Measurements from ENCODE around the gene PRPSAP1. TPM values are rescaled to one million over a fixed set of nuclear protein-coding genes. Genes with fewer than 3 reads are reported as not detected.
"Not testable (repeated sequence)": the region's sequence is repeated elsewhere in the genome, so short reads cannot be mapped to it uniquely, and the experiment has no call there.

The PRPSAP1 gene
- total RNA-seq, 1 experiment from 2014 or later: 63.3 TPM

GRCh38 chr17:76363107-76363842, 9.6 kb upstream of the PRPSAP1 start:
- no peak overlapping the region for H3K4me2 ChIP-seq
- H3F3A ChIP-seq (ENCODE audit: insufficient read depth, low read depth): no peaks in the 10 kb centered on the region
- TF ChIP-seq CTCF (conservative IDR thresholded peaks at IDR 0.05): no peak
- TF ChIP-seq EZH2 (IDR thresholded peaks at IDR 0.05; ENCODE audit: low read depth): no peak
- no peaks in the 10 kb centered on the region for H3K36me3 ChIP-seq (ENCODE audit: low read depth)
- H3K9me2 ChIP-seq (ENCODE audit: insufficient read depth): no peaks in the 10 kb centered on the region
- no peak for DNase-seq
- intact Hi-C loops (cut with micrococcal nuclease; ENCODE audit: unreplicated experiment): no loop called here
- no peaks in the 10 kb centered on the region for H3K79me2 ChIP-seq (ENCODE audit: low read depth)
- H3K4me1 ChIP-seq (replicated peaks; ENCODE audit: insufficient read depth): no peaks in the 10 kb centered on the region
- POLR2A ChIA-PET (ENCODE audit: unreplicated experiment): interaction anchor here (0.6 kb wide), 1 partner anchor 10 kb away, joined by 7 read pairs; the partner anchor contains the start of gene PRPSAP1
- no peaks in the 10 kb centered on the region for H4K20me1 ChIP-seq (ENCODE audit: insufficient read depth)
- CTCF ChIA-PET: interaction anchor here (0.6 to 2.4 kb wide), 2 partner anchors 10 to 19 kb away, joined by 3 to 11 read pairs; partner anchors contain the start of gene PRPSAP1
- no peak overlapping the region for H3K27ac ChIP-seq
- H3K9me3 ChIP-seq (ENCODE audit: insufficient read depth, low read depth): no peaks in the 10 kb centered on the region
- H3K27me3 ChIP-seq (ENCODE audit: insufficient read depth, low read depth): no peaks in the 10 kb centered on the region
- H3K4me3 ChIP-seq: no peak overlapping the region
- H2AFZ ChIP-seq: no peak overlapping the region
- BruUV-seq (replicated peaks): no TSS peak

GRCh38 chr17:76360461-76360860, 6.7 kb upstream of the PRPSAP1 start:
- H3K9me2 ChIP-seq (ENCODE audit: insufficient read depth): no peaks in the 10 kb centered on the region
- H3F3A ChIP-seq (ENCODE audit: insufficient read depth, low read depth): no peaks in the 10 kb centered on the region
- no peak overlapping the region for H2AFZ ChIP-seq
- TF ChIP-seq EZH2 (IDR thresholded peaks at IDR 0.05; ENCODE audit: low read depth) (no peak), CTCF (conservative IDR thresholded peaks at IDR 0.05) (no peak)
- H3K79me2 ChIP-seq (ENCODE audit: low read depth): no peaks in the 10 kb centered on the region
- H3K27me3 ChIP-seq (ENCODE audit: insufficient read depth, low read depth): no peaks in the 10 kb centered on the region
- H3K36me3 ChIP-seq (ENCODE audit: low read depth): no peaks in the 10 kb centered on the region
- no peaks in the 10 kb centered on the region for H3K4me1 ChIP-seq (replicated peaks; ENCODE audit: insufficient read depth)
- BruUV-seq (replicated peaks): no TSS peak
- H3K4me3 ChIP-seq: no peak overlapping the region
- H3K9me3 ChIP-seq (ENCODE audit: insufficient read depth, low read depth): no peaks in the 10 kb centered on the region
- H4K20me1 ChIP-seq (ENCODE audit: insufficient read depth): no peaks in the 10 kb centered on the region
- DNase-seq: no peak
- ChIA-PET POLR2A (ENCODE audit: unreplicated experiment) (no interaction called here), CTCF (interaction anchor here (0.6 kb wide), 1 partner anchor 66 kb away, joined by 4 read pairs; no protein-coding TSS in a partner anchor)
- H3K4me2 ChIP-seq: no peak overlapping the region
- H3K27ac ChIP-seq: no peak overlapping the region
- intact Hi-C loops (cut with micrococcal nuclease; ENCODE audit: unreplicated experiment): no loop called here

- H3K36me3 ChIP-seq (ENCODE audit: low read depth); H3K4me1 ChIP-seq (replicated peaks; ENCODE audit: insufficient read depth); H3K9me3 ChIP-seq (ENCODE audit: insufficient read depth, low read depth); H3K27me3 ChIP-seq (ENCODE audit: insufficient read depth, low read depth); H4K20me1 ChIP-seq (ENCODE audit: insufficient read depth); H3K4me2 ChIP-seq; H3K4me3 ChIP-seq; intact Hi-C loops (cut with micrococcal nuclease; ENCODE audit: unreplicated experiment); H3K27ac ChIP-seq; H3K79me2 ChIP-seq (ENCODE audit: low read depth); DNase-seq; CTCF ChIA-PET; BruUV-seq (replicated peaks); H2AFZ ChIP-seq; H3K9me2 ChIP-seq (ENCODE audit: insufficient read depth); H3F3A ChIP-seq (ENCODE audit: insufficient read depth, low read depth); POLR2A ChIA-PET (ENCODE audit: unreplicated experiment): not testable (repeated sequence)
Measured at GRCh38 chr17:76359776-76360175, 6.1 kb upstream of the PRPSAP1 start.

GRCh38 chr17:76359375-76359774, 5.7 kb upstream of the PRPSAP1 start:
- H3K9me2 ChIP-seq (ENCODE audit: insufficient read depth): no peaks in the 10 kb centered on the region
- H3K27ac ChIP-seq: no peak overlapping the region
- no peaks in the 10 kb centered on the region for H3K27me3 ChIP-seq (ENCODE audit: insufficient read depth, low read depth)
- H2AFZ ChIP-seq: no peak overlapping the region
- H3K9me3 ChIP-seq (ENCODE audit: insufficient read depth, low read depth): no peaks in the 10 kb centered on the region
- TF ChIP-seq EZH2 (IDR thresholded peaks at IDR 0.05; ENCODE audit: low read depth) (no peak), CTCF (conservative IDR thresholded peaks at IDR 0.05) (no peak)
- intact Hi-C loops (cut with micrococcal nuclease; ENCODE audit: unreplicated experiment): no loop called here
- H3K79me2 ChIP-seq (ENCODE audit: low read depth): no peaks in the 10 kb centered on the region
- ChIA-PET POLR2A (ENCODE audit: unreplicated experiment) (no interaction called here), CTCF (no interaction called here)
- no peak for DNase-seq
- no peak overlapping the region for H3K4me2 ChIP-seq
- H3K36me3 ChIP-seq (ENCODE audit: low read depth): no peaks in the 10 kb centered on the region
- H4K20me1 ChIP-seq (ENCODE audit: insufficient read depth): no peaks in the 10 kb centered on the region
- no TSS peak for BruUV-seq (replicated peaks)
- no peaks in the 10 kb centered on the region for H3F3A ChIP-seq (ENCODE audit: insufficient read depth, low read depth)
- H3K4me1 ChIP-seq (replicated peaks; ENCODE audit: insufficient read depth): no peaks in the 10 kb centered on the region
- no peak overlapping the region for H3K4me3 ChIP-seq
